Left ventricle myocardium superior (tissue), 1 donor: Measurements from ENCODE around the gene ANKS1A. TPM values are rescaled to one million over a fixed set of nuclear protein-coding genes. Genes with fewer than 3 reads are reported as not detected.

ENCODE experiments used
- ATAC-seq: fragments of 200-7000 bp; cut with Tn5 transposase; one replicate; pipeline ENCODE4 v1.9.1; 2020; ENCODE audit warnings: mild to moderate bottlenecking, moderate library complexity
- DNase-seq: peaks from one replicate; pipeline ENCODE4 v3.0.0-alpha.2; 2020
- intact Hi-C: fragments of 100-400 bp; cut with micrococcal nuclease; formaldehyde crosslinking; loops from one replicate; pipeline ENCODE4 v1.11.0; 2022
- total RNA-seq: library from RNA; stranded (reverse); fragmentation: NEBNext Ultra II Directional; extraction: Animal tissue kit (Norgen Biotek cat#: 25700); gene quantifications from one replicate; pipeline ENCODE4 v1.2.1, GENCODE V29; 2021
- donor health status: DM: no; HTN: yes; CAD: no; lungs with severe emphysema.

The ANKS1A gene
- total RNA-seq, 1 donor from 2014 or later = 29.1 TPM

- intact Hi-C loops = no loop called here
- ATAC-seq (no peak), DNase-seq (no peak)
These were observed 140.0 kb downstream of the ANKS1A start for GRCh38 chr6:35028781-35029769.

GRCh38 chr6:35030099-35030498, 141.0 kb downstream of the ANKS1A start:
- intact Hi-C loops = no loop called here
- ATAC-seq (no peak), DNase-seq (no peak)

DNA sequence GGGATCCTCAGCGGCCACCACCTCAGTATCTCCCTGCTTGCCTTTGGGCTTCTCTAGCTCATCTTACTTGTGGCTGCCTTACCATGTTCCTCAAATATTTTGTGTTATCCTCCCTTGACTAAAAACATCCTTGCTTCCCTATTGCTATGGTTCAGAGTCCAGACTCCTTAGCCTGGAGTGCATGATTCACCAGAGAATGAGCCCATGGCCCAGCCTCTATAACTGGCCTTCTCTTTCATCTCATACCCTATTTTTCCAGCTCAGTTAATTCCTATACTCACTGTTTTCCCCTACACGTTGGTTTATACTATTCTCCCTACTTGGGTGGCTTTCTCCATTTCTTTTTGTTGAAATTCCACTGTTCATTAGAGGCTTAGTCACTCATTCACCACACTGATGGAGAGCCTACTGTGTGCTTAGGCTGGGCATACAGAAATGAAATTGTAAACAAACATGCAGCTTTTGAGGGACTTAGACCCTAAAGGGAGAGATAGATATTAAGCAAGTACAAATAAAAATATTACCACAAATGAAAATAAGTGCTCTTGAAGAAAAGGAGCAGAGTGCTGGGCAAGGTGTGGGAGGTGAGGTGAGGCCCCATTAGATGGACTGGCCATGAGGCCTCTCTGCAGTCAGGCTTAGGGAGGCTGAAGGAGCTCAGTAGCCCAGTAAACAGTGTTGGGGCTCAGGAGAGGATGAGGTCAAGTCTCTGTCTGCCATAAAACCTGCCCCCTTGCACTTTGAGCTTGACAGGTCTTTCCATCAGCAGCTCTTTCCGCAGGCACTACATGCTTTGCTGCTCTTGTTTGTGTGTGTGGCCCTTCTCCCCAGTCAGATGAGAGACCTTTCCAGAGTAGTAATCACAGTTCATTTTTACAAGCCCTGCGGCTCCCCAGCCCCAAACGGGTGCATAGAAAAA, 142.8 kb downstream of the ANKS1A start:
- no peak for DNase-seq
- ATAC-seq = no peak
- intact Hi-C loops = no loop called here

DNA sequence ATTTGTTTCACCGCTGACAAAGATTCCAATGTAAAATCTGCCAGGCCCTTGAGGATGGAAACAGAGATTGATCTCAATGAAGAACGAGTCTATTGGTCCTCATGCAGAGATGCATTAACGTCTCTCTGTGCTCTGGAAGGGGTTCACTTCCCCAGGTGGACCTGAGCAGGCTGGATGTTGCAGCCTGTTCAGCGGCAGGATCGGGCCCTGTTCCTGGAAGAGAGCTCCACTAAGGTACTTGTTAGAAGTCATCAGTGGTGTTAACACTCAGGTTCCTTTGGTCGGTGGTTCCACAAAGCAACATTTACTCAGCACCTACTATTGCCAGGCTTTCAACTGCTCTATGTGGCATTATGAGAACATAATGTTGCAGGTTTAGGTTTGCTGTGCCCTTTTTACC, 144.6 kb downstream of the ANKS1A start:
- DNase-seq = no peak
- no peak for ATAC-seq
- intact Hi-C loops = no loop called here

DNA sequence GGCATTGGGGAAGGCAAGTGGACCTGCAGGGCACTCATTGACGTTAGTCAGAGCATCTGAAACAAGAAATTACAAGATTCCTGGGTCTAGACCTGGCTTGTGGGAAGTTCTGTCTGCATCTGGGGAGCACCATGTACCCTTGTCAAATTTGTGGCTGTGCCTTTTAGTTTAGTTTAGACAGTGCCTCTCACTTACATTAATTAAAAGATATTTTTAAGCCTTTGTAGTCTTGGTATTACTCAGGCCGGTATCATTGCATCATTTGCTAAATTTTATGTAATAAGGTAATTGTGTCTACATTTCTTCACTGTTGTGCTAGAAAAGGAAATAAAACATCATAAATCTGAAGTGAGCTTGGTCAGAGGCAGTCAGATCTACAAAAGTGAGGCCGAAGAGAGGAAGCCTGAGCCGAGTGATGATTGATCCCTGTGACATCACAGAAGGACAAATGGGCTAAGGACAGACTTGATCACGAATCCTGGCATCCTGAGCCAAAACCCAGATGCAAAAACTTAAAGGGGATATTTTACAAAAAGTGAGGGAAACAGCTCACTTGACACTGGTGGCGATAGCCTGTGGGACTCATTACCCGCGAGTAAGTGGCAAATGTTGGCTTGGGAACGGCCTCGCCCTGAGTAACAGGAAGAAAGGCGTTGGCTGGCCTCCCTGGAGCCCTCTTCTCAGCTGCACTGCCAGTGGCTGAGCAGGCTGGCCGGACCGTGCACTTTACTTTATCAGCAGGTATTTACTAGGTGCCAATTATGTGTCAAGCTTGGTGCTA, 145.5 kb downstream of the ANKS1A start:
- peak; percentile 92 for ATAC-seq
- intact Hi-C loops = no loop called here
- peak; percentile 81 for DNase-seq

GRCh38 chr6:35035481-35036030, 146.5 kb downstream of the ANKS1A start:
- intact Hi-C loops = no loop called here
- no peak for DNase-seq
- ATAC-seq = peak; percentile 21

DNA sequence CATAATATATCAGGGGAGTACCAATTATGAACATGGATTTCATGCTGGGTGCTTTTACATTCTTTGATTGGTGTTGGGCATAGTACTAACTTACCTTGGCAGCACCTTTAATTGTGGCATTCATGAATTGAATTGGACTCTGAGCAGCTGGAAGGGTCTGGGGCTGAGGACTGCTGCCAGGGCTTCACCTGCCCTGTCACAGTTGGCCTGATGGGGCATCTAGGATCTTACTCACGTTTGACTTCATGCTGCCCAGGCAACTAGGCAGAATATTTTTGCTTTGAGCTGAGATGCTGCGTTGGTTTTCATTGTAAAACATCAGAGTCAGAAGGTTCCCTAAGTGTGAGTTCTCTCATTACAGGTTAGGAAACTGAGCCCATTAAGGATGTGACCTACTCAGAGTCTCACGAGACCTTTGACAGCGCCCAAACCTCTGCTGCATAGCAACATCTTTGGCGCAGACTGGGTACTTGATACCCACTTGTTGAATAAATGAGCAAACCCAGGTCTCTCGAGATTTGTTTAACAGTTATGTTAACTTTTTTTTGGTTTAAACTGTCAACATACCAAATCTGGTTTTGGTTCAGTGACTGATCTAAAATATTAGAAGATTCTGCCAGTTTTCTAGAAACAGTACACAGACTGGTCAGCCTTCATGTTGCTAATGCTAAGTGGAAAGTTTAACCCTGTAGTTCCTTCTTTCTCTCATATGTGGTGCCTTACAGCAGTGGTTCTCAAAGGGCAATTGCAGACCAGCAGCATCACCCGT, 147.2 kb downstream of the ANKS1A start:
- intact Hi-C loops = no loop called here

GRCh38 chr6:35036828-35037663, 148.0 kb downstream of the ANKS1A start:
- intact Hi-C loops = no loop called here
- no peak for ATAC-seq

More for the DNA sequence above, 147.2 kb downstream of the ANKS1A start:
- DNase-seq (no peak), ATAC-seq (no peak)

DNA sequence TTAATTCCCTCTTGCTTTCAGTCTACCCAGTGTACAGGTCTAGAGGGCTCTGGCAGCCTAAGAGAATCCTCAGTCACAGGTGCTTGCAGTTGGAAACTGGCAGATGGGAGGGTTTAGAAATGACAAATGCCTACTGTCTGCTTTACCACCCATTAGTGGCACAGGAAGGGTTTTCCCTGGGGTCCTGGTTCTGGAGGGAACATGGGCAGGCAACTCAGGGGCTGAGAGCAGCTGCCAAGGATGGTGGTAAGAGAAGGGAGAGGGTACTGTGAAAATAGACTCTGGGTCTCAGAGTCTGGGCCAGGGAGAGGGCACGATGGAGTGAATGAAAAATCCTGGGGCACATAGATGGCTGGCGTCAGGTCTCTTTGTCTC, 148.6 kb downstream of the ANKS1A start:
- ATAC-seq (no peak), DNase-seq (no peak)
- intact Hi-C loops = no loop called here

More at GRCh38 chr6:35036828-35037663, 148.0 kb downstream of the ANKS1A start:
- no peak for DNase-seq

DNA sequence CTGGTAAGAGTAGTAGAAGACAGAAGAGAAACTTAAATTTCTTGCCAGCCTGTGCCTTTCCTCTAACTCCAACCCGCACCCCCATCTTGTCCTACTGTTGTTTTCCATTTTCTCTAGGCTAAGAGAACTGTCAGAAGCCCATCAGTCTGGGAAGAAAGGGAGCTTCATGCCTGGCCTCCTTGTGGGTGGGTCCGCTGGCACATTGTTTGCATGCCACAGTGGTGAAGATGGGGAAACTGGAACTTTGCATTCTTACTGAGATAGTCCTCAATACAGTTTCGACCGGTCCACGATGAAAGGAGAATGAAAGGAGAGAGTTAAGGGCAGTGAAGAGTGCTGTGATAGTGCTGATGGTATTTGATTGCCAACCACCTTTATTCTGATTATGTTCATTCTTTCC, 149.0 kb downstream of the ANKS1A start:
- DNase-seq = no peak
- no peak for ATAC-seq
- intact Hi-C loops = no loop called here

GRCh38 chr6:35040398-35040797, 151.3 kb downstream of the ANKS1A start:
- intact Hi-C loops = no loop called here

DNA sequence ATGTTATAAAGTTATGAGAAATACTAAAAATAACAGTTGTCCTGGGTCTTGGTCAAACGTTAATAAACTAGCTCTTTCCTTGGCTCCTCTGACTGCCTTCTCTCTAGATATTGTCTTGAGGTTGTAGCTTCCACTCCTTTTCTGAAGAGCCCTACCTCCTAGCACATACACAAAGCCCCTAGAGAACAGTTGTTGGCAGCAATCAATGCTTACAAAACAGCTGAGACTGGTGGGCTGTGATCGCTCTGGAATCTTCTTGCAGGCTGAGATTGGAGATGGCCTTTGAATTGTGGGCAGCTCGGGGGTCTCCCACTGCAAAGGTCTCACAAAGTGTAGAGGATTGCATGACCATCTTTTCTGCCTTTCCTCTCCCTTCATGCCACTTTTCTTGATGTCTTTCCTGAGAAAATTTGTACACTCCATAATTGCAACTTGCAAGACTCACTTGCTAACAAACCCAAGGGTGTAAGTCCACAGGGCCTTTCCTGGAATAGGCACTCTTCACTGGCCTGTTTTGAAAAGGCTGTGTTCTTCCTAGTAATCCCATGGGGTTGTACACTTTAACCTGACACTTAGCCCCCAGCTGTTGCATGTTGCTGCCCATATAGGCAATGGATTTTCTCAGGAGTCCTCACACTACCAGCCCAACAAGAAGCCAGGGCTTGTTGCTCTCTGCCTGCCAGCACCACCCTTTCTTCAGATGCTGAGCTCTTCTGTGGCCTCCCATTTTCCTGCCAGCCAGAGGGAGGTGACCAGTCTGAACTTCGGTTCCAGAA, 152.2 kb downstream of the ANKS1A start:
- peak; percentile 14 for ATAC-seq
- intact Hi-C loops = no loop called here
- DNase-seq = no peak

More at GRCh38 chr6:35040398-35040797, 151.3 kb downstream of the ANKS1A start:
- ATAC-seq = no peak
- no peak for DNase-seq

GRCh38 chr6:35042031-35042815, 153.2 kb downstream of the ANKS1A start:
- no peak for ATAC-seq
- intact Hi-C loops = no loop called here

DNA sequence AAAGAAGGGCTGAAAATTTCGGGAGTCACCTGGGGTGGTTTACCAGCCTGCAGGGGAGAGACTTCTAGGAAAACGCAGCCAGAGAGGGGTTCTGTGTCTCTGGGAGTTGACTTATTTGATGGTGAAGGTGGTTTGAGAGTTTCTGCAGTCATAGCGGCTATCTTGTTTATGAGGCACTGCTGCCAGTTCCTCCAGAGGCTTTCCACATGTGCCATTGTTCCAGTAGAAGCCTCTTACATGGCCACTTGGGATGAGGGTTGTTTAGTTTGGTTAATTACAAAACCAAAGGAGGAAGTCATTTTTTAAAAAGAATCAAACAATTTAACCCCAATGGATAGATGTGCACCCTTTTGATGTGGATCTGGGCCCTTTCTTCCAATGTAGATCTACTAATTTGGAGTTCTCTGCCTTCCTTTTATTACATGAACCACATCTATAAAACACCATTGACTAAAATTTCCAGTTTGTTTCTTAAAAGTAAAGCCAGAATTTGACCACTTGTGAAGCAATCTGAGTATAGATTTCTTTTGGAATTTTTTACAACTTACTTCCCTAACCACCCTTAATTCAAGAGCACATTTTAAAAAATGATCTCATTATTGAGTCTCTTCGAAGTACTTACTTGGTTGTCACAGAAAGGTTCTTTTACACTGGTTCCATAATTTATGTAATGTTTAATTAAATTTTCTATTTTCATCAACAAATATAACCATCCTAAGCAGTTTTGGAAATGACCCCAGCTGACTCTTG, 154.5 kb downstream of the ANKS1A start:
- DNase-seq (no peak), ATAC-seq (no peak)
- intact Hi-C loops = no loop called here

More at GRCh38 chr6:35042031-35042815, 153.2 kb downstream of the ANKS1A start:
- no peak for DNase-seq

- ATAC-seq (peak; percentile 51), DNase-seq (no peak)
- intact Hi-C loops = no loop called here
These were observed 155.2 kb downstream of the ANKS1A start for GRCh38 chr6:35044145-35044745.
